ENCODE data around the gene ORC4. TPM values are rescaled to one million over a fixed set of nuclear protein-coding genes. Genes with fewer than 3 reads are reported as not detected.

Gene ORC4
- total and polyA plus RNA-seq, 2 of the 8 experiments (the other 6 are each of a cell fraction or from before 2014, with no cell fraction given) = 22.7 to 63.7 TPM

DNA sequence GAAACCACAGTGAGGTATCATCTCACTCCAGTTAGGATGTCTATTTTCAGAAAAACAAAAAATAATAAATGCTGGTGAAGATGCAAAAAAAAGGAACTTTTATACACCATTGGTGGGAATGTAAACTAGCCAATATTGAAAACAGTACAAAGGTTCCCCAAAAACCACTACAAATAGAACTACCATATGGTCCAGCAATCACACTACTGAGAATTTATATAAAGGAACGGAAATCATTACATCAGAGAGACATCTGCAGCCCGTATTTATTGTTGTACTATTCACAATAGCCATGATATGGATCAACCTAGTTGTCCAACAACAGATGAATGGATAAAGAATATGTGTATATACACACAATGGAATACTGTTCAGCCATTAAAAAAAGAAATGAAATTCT, 52.0 kb downstream of the ORC4 start:
- Histone ChIP-seq H4K91ac (replicated peaks; ENCODE audit: insufficient read length, low read length) (no peak overlapping the region), H3K18ac (ENCODE audit: extremely low read depth, low read length) (no peak overlapping the region), H3K9me3 (ENCODE audit: insufficient read depth in 2 of 2, low read depth in 1 of 2, low read length in 1 of 2) (no peaks in the 10 kb centered on the region), H3K4ac (replicated peaks; ENCODE audit: insufficient read length, low read depth, low read length) (no peak overlapping the region), H2AFZ (ENCODE audit: low read length) (no peak overlapping the region), H4K20me1 (replicated peaks in 1 of 2; ENCODE audit: control insufficient read depth in 1 of 2, insufficient read depth in 2 of 2, low read length in 2 of 2) (peaks cover 0 to 2% of the 10 kb centered on the region in 2 experiments), H3K36me3 (ENCODE audit: control insufficient read depth in 2 of 4, insufficient read depth in 4 of 4, low read length in 3 of 4) (peaks cover 0 to 13% (median 0%) of the 10 kb centered on the region in 4 experiments; a peak in 3 of 8 replicates), H3K79me2 (ENCODE audit: control insufficient read depth in 1 of 2, insufficient read depth in 2 of 2, low read length in 2 of 2) (peaks cover 0 to 59% of the 10 kb centered on the region in 2 experiments; a peak in 2 of 4 replicates), H2BK15ac (ENCODE audit: low read length) (no peak overlapping the region), H3K27me3 (replicated peaks in 1 of 4; ENCODE audit: control insufficient read depth in 3 of 4, extremely low read depth in 1 of 4, insufficient read depth in 3 of 4, low read length in 3 of 4) (no peaks in the 10 kb centered on the region), H3K9ac (replicated peaks in 1 of 4; ENCODE audit: extremely low read depth in 1 of 4, low read depth in 3 of 4, low read length in 3 of 4) (no peak overlapping the region), H3K23ac (ENCODE audit: insufficient read length) (no peak overlapping the region), H2BK12ac (ENCODE audit: low read depth, low read length) (no peak overlapping the region), H4K5ac (ENCODE audit: insufficient read length, low read depth, low read length) (no peak overlapping the region), H2BK20ac (ENCODE audit: low read length) (no peak overlapping the region), H3K27ac (ENCODE audit: low read depth, low read length) (no peak overlapping the region), H2BK120ac (replicated peaks; ENCODE audit: low read depth, low read length) (no peak overlapping the region), H3K56ac (replicated peaks; ENCODE audit: insufficient read length, low read depth, low read length) (no peak overlapping the region), H4K8ac (ENCODE audit: extremely low read depth, insufficient read depth, low read length) (no peak overlapping the region), H3K23me2 (ENCODE audit: low read depth, low read length) (no peaks in the 10 kb centered on the region), H3K14ac (ENCODE audit: insufficient read length) (no peak overlapping the region), H3K4me1 (replicated peaks in 1 of 4; ENCODE audit: control insufficient read depth in 3 of 4, insufficient read depth in 4 of 4, low read length in 3 of 4) (peaks cover 0 to under 1% (median 0%) of the 10 kb centered on the region in 4 experiments; a peak in 1 of 7 replicates), H3K4me3 (ENCODE audit: extremely low read depth in 1 of 4, insufficient read depth in 2 of 4, low read depth in 3 of 4, low read length in 4 of 4) (no peak overlapping the region), H3K79me1 (ENCODE audit: low read depth, low read length) (0 out of 2 replicates have a peak, but pooled peaks cover 2% of the 10 kb centered on the region), H2AK5ac (ENCODE audit: low read depth, low read length) (no peak overlapping the region), H3K4me2 (ENCODE audit: insufficient read depth in 1 of 2, low read depth in 2 of 2, low read length in 2 of 2) (no peak overlapping the region), H2BK5ac (ENCODE audit: low read depth, low read length) (no peak overlapping the region)
- DNase-seq (ENCODE audit: low read depth in 1 of 2, low spot score in 2 of 2) (no peak), FAIRE-seq (no peak)
- 88% methylated on average over 2 of the region's 2 CpGs; no CpG with 5 or more reads in 1 of the 2 experiments for WGBS, 2 experiments (ENCODE audit: extremely low coverage in 1 of 2, insufficient coverage in 1 of 2, insufficient read length in 1 of 2, insufficient replicate concordance in 2 of 2, low coverage in 1 of 2, low lambda C conversion rate in 2 of 2, missing lambda C conversion rate in 1 of 2)
- POLR2A ChIA-PET (ENCODE audit: partially characterized antibody) = no interaction called here
- CTCF ChIA-PET (ENCODE audit: partially characterized antibody) = no interaction called here
- no peak for TF ChIP-seq ATF3 (IDR thresholded peaks at IDR 0.05; ENCODE audit: insufficient read depth, low read depth, low read length)
- no peak for TF ChIP-seq TAF1 (IDR thresholded peaks at IDR 0.05; ENCODE audit: low read depth, low read length)
- TF ChIP-seq KDM1A (IDR thresholded peaks at IDR 0.05; ENCODE audit: borderline replicate concordance, low read length) = no peak
- TF ChIP-seq EGR1 (IDR thresholded peaks at IDR 0.05; ENCODE audit: borderline replicate concordance, low read depth, low read length) = no peak
- TF ChIP-seq RNF2 (IDR thresholded peaks at IDR 0.05; ENCODE audit: borderline replicate concordance, low read depth, low read length, missing control alignments, poor library complexity, severe bottlenecking) = no peak
- no peak for TF ChIP-seq RAD21 (IDR thresholded peaks at IDR 0.05 in 1 of 2, conservative IDR thresholded peaks at IDR 0.05 in 1 of 2; ENCODE audit: low read depth in 2 of 2, low read length in 2 of 2)
- TF ChIP-seq BACH1 (IDR thresholded peaks at IDR 0.05; ENCODE audit: low read length) = no peak
- TF ChIP-seq, protein P1, sequence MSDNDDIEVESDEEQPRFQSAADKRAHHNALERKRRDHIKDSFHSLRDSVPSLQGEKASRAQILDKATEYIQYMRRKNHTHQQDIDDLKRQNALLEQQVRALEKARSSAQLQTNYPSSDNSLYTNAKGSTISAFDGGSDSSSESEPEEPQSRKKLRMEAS (IDR thresholded peaks at IDR 0.05) = no peak
- TF ChIP-seq CTBP2 (IDR thresholded peaks at IDR 0.05; ENCODE audit: borderline replicate concordance, insufficient read depth, insufficient read length, low read length) = no peak
- TF ChIP-seq SUZ12 (IDR thresholded peaks at IDR 0.05; ENCODE audit: low read length) = no peak
- no peak for TF ChIP-seq TEAD4 (IDR thresholded peaks at IDR 0.05; ENCODE audit: low read depth, low read length)
- TF ChIP-seq RXRA (IDR thresholded peaks at IDR 0.05; ENCODE audit: insufficient read depth, low read depth, low read length) = no peak
- no peak for TF ChIP-seq RFX5 (IDR thresholded peaks at IDR 0.05; ENCODE audit: borderline replicate concordance, low read depth, low read length)

All from H1 (cell line).